Sigmoid colon (tissue), 4 donors: Measurements from ENCODE around the gene C1orf105.

Experiments
- EP300 ChIP-seq, 4 donors: sonication (generic); formaldehyde crosslinking; IDR thresholded peaks; one replicate each; pipeline ENCODE4 v1.6.1; 2017; ENCODE audit warnings: antibody characterized with exemption in 4 of 4
- POLR2A ChIP-seq, 2 donors: fragments of 450-650 bp; IDR thresholded peaks; one replicate each; pipeline ENCODE4 v1.6.1; 2016; ENCODE audit warnings: antibody characterized with exemption in 2 of 2, mild to moderate bottlenecking in 2 of 2, moderate library complexity in 2 of 2
- POLR2AphosphoS5 ChIP-seq, 4 donors: sonication (generic); formaldehyde crosslinking; IDR thresholded peaks; one replicate each; pipeline ENCODE4 v1.6.1; 2017; ENCODE audit warnings: antibody characterized with exemption in 4 of 4
- TF ChIP-seq, protein P1 (sequence below), 4 experiments: fragments of 450-650 bp in 3 of 4; fragments of 200-600 bp in 1 of 4; IDR thresholded peaks; one replicate each; pipeline ENCODE4 v1.5.1; 2016 to 2019; ENCODE audit warnings: antibody characterized with exemption in 4 of 4, mild to moderate bottlenecking in 3 of 4, moderate library complexity in 2 of 4

- TF ChIP-seq POLR2A (IDR thresholded peaks at IDR 0.05) (no peak), POLR2AphosphoS5 (IDR thresholded peaks at IDR 0.05) (no peak), EP300 (IDR thresholded peaks at IDR 0.05) (no peak)
- TF ChIP-seq, protein P1, sequence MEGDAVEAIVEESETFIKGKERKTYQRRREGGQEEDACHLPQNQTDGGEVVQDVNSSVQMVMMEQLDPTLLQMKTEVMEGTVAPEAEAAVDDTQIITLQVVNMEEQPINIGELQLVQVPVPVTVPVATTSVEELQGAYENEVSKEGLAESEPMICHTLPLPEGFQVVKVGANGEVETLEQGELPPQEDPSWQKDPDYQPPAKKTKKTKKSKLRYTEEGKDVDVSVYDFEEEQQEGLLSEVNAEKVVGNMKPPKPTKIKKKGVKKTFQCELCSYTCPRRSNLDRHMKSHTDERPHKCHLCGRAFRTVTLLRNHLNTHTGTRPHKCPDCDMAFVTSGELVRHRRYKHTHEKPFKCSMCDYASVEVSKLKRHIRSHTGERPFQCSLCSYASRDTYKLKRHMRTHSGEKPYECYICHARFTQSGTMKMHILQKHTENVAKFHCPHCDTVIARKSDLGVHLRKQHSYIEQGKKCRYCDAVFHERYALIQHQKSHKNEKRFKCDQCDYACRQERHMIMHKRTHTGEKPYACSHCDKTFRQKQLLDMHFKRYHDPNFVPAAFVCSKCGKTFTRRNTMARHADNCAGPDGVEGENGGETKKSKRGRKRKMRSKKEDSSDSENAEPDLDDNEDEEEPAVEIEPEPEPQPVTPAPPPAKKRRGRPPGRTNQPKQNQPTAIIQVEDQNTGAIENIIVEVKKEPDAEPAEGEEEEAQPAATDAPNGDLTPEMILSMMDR (IDR thresholded peaks at IDR 0.05) = no peak
Observed at GRCh38 chr1:172484252-172484651, 63.8 kb downstream of the C1orf105 start.
